LHCN-M2 (cell line): Measurements from ENCODE around the gene RPL37. TPM values are rescaled to one million over a fixed set of nuclear protein-coding genes. Genes with fewer than 3 reads are reported as not detected.
A peak's percentile ranks its signal among the peaks of the same experiment; 100 is the strongest.
"Not testable (repeated sequence)": the region's sequence is repeated elsewhere in the genome, so short reads cannot be mapped to it uniquely, and the experiment has no call there.

Experiments used
- DNase-seq: peaks from one replicate; pipeline ENCODE4 v3.0.0-alpha.2; 2012; ENCODE audit warnings: low read depth
- total RNA-seq: library from RNA; depleted of rRNA; stranded (reverse); fragments of >200 nt; gene quantifications from 2 replicates; pipeline ENCODE4 v1.2.3, GENCODE V29; 2014

Gene RPL37
- total RNA-seq, 1 experiment from 2014 or later, result 50.4 TPM

DNA sequence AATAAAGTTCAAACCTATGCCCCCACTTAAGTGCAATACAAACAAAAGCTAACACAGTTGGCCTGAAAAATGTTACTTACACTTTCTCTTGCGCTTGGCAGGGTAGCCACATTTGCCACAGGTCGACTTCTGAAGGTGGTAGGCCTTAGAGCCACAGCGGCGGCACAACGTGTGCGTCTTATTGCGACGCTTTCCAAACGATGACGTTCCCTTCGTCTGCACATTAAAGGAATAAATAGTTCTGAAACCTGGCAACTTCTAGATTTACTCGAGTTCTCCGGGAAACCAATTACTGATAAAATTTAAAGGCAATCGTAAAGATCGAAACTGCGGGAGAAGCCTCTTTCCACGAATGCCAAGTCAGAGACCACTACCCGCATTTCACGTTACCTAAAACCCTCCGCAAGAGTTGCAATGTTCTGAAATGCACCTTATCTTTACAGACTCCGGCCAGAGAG, 602 bp downstream of the RPL37 start:
- DNase-seq, result peak; percentile 24

DNA sequence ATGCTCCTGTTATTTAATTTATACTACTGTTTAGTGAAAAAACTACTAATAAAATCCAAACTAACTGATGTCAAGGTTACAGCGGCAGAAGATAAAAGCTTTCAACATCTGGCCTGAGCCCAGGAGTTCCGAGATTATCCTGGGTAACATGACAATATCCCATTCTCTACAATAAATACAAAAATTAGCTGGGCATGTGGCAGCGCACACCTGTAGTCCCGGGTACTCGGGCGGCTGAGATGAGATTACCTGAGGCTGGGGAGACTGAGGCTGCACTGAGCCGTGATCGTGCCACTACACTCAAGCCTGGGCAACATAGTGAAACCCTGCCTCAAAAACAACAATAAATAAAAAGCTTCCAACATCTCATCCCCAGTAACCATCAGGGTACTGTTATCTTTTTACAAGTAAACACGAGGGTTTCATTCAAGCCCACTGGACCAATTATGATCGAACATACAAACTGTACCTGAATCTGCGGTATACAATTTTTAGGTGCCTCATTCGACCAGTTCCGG, 1.3 kb downstream of the RPL37 start:
- DNase-seq, result no peak

DNA sequence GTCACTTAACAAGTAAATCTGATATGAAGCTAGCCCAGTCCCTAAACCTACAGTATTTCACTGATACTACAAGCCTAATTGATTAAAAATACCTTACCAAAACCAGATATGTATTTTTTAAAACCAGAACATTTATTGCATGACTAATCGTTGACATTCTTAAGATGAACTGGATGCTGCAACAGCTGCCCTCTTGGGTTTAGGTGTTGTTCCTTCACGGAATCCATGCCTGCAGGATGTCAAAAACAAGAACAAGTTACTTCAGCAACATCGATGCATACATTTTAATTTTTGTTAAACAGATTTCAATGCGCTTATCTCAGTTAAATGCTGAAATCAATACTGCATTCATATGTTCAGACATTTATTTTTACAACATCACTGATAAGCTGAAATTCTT, 2.7 kb downstream of the RPL37 start:
- DNase-seq, result peak; percentile 35

DNA sequence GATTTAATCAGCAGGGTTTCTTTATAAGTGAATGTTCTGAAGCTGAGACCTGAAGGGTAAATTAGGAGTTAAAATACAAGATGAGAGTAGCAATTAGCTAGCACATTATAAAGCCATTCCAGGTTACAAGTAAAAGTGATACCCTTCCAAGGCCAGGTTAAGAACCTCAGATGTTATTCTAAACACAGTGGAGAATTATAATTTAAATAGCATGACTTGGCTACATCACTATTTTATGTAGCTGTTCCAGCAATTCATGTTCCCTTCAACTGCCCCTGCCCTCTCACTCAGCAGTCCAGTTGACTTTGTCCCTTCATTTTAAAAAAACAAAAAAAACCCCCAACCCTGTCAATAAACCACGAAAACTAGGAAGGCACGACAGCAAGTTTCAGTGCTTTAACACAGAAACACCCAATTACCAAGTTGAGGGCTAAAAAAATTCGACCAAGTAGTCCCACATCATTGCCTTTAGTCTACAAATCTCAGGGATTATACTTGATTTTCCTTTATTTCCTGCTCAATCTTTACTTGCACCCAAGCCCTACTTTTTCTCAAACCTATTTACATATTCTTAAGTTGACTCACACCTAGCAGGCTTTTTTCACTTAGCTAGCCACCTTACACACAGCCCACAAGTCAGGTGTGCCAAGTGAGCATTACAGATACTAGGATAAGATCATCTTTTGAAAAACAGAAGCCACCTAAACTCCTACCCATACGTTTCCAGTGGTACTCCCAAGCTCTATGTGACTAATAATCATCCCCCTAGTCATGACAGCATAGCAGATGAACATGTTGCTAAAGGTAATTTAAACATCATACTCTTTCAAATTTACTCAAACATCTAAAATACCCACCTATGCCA, 3.4 kb downstream of the RPL37 start:
- DNase-seq, result no peak

DNA sequence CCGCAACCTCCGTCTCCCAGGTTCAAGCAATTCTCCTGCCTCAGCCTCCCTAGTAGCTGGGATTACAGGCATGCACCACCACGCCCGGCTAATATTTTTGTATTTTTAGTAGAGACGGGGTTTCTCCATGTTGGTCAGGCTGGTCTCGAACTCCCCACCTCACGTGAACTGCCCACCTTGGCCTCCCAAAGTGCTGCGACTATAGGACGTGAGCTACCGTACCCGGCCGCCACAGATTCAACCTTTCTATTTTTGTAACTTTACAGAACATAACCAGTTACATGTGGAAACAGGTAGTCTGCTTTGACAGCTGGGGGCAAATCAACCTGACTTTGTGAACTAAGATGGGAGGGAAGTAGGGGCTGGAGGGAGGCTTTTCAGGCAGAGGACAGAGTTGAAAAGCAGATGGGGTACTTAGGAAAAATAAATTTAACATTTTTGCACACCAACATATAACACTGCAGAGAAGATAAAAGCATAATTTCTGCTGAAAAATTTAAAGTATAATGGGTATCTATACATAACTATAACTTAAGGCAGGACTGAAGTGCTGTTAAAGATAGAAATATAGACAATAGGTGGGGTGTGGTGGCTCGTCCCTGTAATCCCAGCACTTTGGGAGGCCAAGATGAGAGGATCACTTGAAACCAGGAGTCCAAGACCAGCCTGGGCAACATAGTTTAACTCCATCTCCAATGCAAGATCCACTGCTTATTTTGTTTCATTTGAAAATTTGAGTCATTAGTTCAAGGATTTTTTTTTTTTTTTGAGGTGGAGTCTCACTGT, 5.1 kb downstream of the RPL37 start:
- DNase-seq, result no peak

DNA sequence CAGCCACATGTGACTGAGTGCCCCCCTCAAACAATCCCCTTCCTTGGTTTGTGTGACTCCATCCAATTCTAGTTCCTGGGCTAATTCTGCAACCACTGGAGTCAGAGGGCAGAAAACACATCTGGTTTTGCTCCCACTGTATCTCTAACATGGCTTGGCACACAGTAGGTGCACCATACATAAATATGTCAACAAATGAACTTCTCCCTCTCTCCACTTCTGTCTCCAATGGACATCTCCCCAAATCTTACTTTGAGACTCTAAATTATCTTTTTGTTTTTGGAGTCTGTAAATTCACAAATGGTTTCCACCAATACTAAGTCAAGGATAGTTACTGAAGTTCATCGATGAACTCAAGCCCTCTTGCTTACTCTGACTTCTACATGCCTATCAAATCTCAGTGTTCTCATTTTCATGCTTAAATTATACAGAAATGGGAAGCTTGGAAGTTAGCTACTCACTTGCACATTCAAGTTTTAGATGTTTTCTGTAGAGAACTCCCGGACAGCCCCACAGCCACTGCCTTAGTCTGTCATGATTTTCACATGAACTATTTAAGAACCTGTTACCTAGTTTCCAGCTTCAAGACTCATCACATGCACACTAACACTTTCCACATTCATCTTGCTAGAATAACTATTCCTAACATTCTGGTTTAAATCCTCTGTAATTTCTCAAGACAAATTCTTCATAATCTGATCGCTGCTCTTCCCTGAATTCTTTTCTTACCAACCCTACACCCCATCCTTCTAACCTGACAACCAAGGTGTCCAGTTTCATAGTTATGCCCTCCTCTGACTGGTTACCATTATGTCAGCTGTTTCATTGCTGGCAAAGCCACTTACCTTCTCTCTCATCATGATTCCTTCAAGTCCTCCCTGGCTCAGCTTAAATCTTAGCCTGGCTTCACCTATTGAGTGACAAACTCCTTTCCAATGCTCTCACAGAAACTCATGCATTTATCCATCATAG, 6.0 kb downstream of the RPL37 start:
- DNase-seq, result no peak

DNA sequence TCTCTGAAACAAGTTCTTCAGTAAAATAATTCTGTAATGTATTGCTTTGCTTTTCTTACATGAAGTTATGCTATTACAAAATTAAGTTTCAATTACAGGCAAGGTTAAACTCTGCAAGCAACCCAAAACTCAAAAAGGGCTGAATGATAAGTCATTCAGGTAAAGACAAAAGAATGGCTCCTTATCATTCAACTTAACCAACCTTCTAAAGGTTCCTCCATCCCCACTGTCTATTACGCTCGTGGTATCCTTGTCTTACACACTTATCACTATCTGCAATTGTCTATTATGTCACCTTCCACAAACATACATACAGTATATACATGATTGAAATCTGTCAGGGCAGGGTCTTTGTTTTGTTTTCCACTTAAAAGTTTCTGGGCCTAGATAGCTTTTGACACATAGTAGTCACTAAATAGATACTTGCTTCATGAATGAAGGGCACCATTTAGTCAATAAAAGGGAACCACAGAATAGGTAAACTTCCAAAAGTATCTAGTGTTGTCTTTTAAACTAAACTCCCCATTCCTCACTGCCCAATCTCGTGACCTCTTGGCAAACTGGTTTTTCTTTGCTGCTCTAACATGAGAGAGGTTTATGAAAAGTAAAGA, 6.9 kb downstream of the RPL37 start:
- DNase-seq, result no peak

DNA sequence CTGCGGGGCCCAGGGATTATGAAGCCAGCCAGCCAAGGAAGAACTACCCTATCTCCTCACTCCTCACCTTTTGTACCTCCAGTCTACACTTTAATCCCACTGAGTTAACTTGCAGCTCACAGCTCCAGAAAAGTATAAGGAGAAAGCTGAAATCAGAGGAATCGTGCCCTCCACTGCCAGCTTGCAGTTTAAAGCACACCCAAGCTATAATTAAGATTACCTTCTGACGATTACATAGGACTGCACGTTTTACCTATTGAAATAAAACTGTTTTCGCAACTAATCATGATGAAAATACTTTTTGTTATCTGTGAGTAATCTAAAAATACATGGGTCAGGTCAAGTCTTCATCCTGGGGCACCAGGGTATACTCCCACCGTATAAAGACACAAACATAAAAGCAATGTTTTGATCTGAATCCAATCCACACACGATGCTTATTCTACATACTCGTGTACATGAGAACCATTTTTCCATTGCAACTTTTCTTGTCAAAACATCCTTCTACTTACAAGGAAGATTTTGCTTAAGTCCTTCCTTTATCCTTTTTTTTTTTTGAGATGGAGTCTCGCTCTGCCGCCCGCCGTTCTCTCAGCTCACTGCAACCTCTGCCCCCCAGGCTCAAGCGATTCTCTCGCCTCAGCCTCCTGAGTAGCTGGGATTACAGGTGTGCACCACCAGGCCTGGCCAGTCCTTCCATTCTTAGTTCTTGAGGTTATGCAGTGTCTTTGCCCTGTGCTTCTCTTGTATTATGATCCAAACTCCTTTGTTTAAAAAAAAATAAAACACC, 7.6 kb downstream of the RPL37 start:
- DNase-seq, result no peak

DNA sequence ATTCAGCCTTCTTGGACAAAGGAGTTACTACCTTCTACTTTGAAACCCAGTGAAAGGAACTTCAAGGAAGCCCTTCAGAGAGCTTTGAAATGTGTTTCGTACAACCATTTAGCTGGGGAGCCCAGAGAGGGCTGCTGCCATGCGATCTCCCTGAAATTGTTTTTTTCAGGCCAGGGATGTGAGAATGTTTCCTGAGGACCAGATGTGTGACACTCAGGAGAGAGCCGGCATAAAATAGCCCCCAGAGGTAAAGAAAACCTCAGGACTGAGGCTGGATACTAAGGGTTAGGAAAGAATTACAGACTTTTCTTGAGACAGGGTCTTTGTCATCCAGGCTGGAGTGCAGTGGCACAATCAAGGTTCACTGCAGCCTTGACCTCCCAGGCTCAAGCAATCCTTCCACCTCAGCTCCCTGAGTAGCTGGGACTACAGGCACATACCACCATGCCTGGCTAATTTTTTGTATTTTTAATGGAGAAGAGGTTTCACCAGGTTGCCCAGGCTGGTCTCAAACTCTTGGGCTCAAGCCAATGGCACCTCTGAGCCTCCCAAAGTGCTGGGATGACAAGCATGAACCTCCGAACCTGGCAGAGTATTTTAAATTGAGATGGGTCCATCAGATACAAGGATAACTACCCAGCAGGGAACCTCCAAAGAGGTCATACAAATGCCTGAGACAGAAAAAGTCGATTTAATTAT, 8.4 kb downstream of the RPL37 start:
- no peak for DNase-seq

DNA sequence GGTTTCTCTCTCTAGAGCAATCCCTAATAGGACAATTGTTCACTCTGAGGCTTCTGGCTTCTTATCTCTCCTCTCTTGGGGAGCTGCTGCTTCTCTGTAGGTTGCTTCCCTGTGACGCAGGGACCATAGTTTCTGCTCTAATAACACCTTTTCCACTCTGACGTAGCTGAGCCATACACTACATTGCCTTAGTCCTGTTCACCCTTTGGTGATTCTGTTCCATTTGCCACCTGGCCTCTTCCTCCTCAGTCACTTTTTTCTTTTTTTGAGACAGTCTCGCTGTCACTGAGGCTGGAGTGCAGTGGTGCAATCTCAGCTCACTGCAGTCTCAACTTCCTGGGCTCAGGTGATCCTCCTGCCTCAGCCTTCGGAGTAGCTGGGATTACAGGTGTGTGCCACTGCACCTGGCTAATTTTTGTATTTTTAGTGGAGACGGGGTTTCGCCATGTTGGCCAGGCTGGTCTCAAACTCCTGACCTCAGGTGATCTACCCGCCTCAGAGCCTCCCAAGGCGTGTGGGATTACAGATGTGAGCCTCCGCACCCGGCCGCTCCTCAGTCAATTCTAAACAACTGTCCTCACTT, 9.5 kb downstream of the RPL37 start:
- DNase-seq, result not testable (repeated sequence)

DNA sequence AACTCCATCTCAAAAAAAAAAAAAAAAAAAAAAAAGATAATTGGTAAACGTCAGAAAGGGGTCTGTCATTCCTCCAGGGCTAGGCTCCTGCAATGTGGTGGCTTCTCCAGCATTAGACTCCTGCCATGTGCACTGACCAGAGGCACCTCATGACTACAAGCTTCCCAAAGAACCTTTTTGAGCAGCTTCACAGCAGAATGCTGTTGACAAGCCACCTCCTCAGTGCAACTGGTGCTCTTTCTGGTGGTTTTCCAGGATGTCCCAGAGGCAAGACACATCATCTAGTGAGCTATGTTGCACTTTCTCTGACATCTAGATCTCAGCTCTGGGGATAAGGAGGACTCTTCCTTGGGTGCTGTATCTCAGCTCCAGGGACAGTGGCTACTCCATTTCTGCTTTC, 11.6 kb downstream of the RPL37 start:
- no peak for DNase-seq

DNA sequence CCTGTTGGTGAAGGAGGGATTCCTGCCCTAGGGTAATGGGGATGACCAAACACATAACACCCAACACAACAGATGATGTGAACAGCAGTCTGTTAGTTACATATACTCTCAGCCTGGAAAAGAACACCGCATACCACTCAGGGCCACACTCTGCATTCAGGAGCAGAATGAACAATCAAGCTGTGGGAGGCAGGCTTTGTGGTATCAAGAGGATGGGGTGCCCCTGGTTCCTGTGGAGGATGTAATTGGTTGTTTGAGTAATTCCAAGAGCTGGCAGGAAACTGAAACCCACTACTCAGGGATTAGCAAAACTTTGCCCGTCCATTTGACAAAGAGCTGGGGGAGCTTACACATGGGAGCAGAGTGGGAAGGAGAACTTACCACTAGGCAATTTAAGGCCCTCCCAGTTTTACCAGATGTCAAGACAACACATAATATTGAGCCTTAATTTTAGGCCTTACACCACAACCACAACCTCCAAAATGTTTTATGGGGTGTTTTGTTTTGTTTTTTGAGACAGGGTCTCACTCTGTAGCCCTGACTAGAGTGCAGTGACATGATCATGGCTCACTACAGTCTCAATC, 21.2 kb downstream of the RPL37 start:
- no peak for DNase-seq

DNA sequence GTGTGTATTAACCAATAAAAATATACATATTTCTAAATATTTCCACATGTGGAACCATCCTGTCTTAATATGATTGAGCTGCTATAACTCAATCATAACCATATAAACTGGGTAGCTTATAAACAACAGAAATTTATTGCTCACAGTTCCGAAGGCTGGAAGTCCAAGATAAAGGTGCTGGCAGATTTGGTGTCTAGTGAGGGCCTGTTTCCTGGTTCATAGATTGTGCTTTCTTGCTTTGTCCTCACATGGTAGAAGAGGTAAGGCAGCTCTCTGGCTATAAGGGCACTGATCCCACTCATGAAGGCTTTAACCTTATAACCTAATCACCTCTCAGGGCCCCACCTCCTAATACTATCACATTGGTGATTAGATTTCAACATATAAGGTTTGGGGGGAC, 22.9 kb downstream of the RPL37 start:
- no peak for DNase-seq

DNA sequence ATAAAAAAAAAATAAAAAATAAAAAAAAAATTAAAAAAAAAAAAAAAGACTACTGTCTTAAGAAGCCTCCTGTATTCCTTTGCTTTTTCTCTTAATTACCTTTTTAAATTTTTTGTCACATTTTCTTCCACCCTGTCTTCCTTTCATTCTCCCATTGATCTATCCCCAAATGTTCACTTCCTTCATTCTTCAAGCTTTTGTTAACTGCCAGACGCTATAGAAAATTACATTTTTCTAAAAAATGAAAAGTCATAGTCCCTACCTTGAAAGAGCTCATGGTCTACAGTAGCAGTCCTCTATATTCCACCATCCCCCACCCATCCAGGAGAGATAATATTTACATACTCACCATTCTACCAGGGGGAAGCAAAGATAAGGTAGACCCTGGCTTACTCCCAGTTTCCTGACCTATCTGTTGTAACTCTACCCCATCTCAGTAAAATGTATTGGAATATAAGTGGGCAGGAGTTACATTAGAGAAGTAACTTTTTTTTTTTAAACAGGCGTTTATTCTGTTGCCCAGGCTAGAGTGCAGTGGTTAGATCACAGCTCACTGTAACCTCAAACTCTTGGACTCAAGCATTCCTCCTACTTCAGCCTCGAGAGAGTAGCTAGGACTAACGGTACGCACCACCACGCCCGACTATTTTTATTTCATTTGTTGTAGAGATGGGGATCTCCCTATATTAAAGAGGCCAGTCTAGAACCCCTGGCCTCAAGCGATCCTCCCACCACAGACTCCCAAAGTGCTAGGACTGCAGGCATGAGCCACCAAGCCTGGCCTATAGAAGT, 33.1 kb downstream of the RPL37 start:
- DNase-seq, result no peak

DNA sequence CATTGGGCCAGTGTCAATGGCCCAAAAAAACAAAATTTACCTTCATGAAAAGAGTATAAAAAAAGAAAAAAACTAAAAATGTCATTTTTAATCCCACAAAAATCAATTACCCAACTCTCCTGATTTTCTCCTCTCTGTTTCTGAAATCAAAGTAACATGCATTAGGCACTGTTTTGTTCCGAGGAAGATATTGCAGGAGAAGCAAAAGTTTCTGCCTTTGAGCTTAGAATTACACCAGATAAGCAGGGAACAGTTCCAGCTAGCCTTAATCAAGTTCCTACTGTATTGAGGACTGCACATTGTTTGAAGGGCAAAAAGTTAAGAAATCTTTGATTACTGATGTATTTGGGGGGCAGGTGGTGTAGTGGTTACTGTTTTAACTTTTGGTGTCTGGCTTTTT, 35.8 kb downstream of the RPL37 start:
- DNase-seq, result no peak

DNA sequence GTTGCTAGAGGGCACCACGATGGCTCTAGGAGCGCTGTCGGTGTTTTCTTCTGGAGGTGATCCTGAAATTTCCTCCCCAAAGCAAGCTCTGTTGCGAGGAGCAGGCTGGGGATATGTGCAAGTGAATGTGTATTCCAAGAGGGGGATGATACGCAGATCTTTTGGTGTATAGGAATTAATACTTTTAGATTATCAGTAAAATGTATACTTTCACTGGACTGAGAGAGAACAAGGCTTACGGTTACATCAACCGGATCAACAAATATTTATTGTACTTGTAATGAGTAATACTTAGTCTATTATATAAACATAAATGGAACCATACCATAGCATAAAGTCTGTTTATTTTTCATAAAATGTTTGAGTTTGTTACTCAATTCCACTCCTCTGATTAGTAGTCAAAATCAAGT, 36.2 kb downstream of the RPL37 start:
- DNase-seq, result peak; percentile 67

DNA sequence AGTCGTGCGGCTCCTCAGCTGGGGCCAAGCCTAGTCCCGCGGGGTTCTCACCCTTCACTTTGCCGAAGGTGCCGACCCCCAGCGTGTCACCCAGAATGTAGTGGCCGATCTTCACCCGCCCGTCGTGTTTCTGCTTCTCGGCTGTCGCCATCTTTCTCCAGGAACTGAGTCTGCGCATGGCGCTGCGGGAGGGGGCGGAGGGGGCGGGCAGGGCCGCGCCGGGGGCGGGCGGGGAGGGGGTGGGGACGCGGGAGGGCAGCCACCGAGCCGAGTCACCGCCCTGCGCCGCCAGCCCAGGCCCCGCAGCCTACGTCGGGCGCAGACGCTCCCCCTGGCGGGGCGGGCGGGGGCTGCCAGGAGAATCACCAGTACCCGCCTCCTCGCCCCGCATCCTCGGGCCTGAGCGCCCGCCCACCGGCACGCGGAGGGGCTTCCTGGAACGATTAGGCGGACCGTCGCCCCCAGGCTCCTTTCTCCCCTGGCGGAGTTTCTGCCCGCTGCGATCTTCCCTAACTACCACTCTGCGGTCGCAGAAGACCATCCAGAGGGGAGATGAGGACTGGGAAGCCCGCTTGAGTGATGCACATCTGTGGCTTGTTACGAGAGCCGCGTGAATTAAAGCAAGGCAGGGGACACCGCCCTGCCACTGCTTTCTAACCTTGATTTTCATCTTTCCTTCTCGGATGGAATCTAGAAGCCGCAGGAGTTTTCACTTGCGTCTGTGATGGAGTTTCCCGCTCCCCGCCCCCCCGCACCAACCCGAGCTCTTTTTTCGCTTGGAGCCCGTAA, 36.8 kb downstream of the RPL37 start, which contains the start of gene PRKAA1:
Gene PRKAA1 (minus strand): TSS at position 363 of the 789 bp plus-strand sequence. CDS start 185 bp downstream, at position 178.
- peak; percentile 80 for DNase-seq
